IPS DF 6.9 (cell line): Measurements from ENCODE around the gene EPAS1.
A peak's percentile ranks its signal among the peaks of the same experiment; 100 is the strongest.

ENCODE experiments used
- DNase-seq: peaks from one replicate; pipeline ENCODE4 v3.0.0-alpha.2; 2013; ENCODE audit warnings: low read depth, low spot score
- H3K27ac ChIP-seq: one replicate; pipeline ENCODE4 v1.5.1; 2013; ENCODE audit warnings: low read length, control low read depth
- H3K27me3 ChIP-seq: 2 replicates; pipeline ENCODE4 v1.6.1; 2013; ENCODE audit warnings: mild to moderate bottlenecking, low read length; ENCODE audit not compliant: control insufficient read depth, insufficient read depth
- H3K36me3 ChIP-seq: 2 replicates; pipeline ENCODE4 v1.6.1; 2013; ENCODE audit warnings: low read length; ENCODE audit not compliant: control insufficient read depth, insufficient read depth
- H3K4me1 ChIP-seq: 2 replicates; pipeline ENCODE4 v1.6.1; 2013; ENCODE audit warnings: low read length; ENCODE audit not compliant: control insufficient read depth, insufficient read depth
- H3K4me3 ChIP-seq: 2 replicates; pipeline ENCODE4 v1.5.1; 2013; ENCODE audit warnings: mild to moderate bottlenecking, low read length
- H3K9me3 ChIP-seq: 2 replicates; pipeline ENCODE4 v1.6.1; 2013; ENCODE audit warnings: low read length, inconsistent platforms; ENCODE audit not compliant: control insufficient read depth, insufficient read depth
- WGBS: extraction: QIAGEN DNeasy Blood & Tissue Kit; methylation state at CpG from one replicate; pipeline ENCODE4 v1.1.7; 2013; ENCODE audit warnings: mixed read lengths, missing lambda C conversion rate; ENCODE audit not compliant: insufficient read length, insufficient coverage; 5-methylcytosine and 5-hydroxymethylcytosine counted together

EPAS1 gene

DNA sequence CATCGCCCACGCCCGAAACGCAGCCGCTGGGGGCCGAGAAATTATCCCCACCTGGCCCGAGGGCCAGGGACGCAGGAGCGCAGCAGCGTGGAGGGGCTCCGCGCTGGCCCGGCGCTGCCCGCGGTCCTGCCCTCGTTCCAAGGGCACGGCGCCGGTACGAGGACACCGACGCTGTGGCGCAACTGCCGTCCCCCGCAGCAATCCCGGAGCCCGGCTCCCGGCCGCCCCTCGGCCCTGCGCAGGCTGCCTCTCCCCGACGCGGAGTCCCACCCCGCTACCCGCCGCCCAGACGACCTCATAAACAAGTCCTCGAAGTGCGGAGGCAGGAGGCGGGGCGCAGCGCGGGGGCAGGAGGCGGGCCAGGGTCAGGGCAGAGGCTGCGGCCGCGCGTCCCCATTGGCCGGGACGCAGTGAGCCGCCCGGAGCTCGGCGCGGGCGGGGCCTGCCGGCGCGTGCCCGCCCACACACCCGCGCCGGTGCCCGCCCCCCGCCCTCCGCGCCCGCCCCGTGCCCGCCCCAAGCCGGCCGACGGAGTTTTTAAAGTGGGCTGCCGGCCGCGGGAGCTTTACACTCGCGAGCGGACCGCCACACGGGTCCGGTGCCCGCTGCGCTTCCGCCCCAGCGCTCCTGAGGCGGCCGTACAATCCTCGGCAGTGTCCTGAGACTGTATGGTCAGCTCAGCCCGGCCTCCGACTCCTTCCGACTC is at the start of gene EPAS1:
Gene EPAS1 (plus strand): TSS at position 568 of the 706 bp plus-strand sequence. CDS start 505 bp downstream, outside the sequence.
- Histone ChIP-seq H3K36me3 (no peaks in the 10 kb centered on the region), H3K27ac (no peak within 1 kb of the TSS), H3K27me3 (peaks cover 43% of the 10 kb centered on the region), H3K9me3 (no peaks in the 10 kb centered on the region), H3K4me1 (peaks cover 3% of the 10 kb centered on the region), H3K4me3 (peak within 1 kb of the TSS; percentile 61; the same call in 1 of the 2 replicates)
- WGBS, result no CpG with 5 or more reads among the region's 94 CpGs
- no peak for DNase-seq

DNA sequence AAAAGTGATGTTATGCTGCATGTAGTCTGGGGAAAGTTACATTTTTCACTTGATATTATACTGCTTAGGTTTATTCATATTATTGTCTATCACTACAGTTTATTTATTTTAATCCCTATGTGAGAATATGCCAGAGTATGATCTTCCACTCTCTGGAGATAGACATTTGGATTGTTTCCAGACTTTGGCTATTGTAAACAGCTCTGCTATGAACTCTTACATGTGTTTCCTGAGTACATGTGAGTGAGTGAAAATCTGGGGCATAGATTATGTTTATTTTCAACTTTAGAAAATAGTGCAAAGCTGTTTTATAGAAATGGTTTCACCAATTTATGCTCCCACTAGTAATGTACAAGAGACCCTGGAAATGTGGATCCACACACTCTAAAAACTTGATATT is 49.0 kb upstream of the EPAS1 start:
- no peak for DNase-seq
- Histone ChIP-seq H3K4me3 (no peak overlapping the region), H3K27ac (no peak overlapping the region), H3K4me1 (no peaks in the 10 kb centered on the region), H3K9me3 (no peaks in the 10 kb centered on the region), H3K27me3 (no peaks in the 10 kb centered on the region), H3K36me3 (no peaks in the 10 kb centered on the region)

DNA sequence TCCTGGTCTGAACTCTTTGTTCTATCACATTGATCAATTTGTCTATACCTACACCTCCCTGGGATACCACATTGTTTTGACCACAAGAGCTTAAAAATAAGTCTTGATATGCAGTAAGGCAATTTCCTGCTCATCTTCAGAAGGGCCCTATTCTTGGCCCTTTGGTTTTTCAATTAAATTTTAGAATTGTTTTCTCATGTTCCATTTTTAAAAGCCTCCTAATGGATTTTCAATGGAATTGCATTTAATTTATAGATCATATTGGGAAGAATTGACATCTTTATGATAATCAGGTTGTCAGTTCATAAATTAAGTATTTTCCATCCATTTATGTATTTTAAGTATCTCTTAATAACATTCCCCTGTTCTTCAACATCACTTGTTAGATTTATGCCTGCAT is 47.6 kb upstream of the EPAS1 start:
- no peak for DNase-seq
- no peaks in the 10 kb centered on the region for H3K27me3 ChIP-seq
- H3K9me3 ChIP-seq, result no peaks in the 10 kb centered on the region

DNA sequence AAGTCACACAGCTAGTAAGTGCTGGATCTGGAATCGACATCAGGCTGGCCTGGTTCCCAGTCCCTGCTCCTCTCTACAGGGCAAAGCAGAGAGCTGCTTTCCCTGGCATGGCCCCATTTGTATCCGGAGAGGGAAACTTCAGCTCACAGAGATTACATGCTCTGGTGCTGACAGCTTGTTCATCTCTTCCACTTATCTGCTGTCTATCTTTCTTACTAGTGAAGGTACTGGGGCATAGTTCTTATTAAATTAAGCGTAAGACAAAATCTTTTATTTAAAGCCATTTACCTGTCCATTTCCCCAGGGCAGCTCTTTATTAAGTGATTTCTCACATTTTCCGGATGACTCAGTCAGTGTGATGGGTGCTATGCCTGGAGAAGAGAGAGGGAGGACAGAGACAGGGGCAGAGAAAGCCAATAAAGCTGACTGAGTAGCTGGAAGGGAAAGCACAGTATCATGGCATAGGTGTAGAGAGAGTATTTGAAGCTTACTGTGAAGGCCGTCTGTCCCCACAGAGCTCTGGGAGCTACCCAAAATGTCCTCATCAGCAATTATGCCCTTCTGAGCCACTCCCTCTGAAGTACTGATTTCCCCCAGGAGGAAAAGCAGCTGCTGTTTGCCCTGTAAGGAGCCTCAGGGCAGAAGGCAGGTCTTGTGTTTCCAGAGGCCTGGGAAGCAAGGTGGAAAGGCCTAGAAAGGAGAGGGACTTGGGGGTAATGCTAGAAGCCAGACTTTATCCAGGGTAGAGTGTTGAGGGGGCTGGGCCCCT is 44.1 kb upstream of the EPAS1 start:
- no CpG with 5 or more reads among the region's 5 CpGs for WGBS

More for the DNA sequence above, 47.6 kb upstream of the EPAS1 start:
- Histone ChIP-seq H3K36me3 (no peaks in the 10 kb centered on the region), H3K4me3 (no peak overlapping the region), H3K27ac (no peak overlapping the region), H3K4me1 (no peaks in the 10 kb centered on the region)

DNA sequence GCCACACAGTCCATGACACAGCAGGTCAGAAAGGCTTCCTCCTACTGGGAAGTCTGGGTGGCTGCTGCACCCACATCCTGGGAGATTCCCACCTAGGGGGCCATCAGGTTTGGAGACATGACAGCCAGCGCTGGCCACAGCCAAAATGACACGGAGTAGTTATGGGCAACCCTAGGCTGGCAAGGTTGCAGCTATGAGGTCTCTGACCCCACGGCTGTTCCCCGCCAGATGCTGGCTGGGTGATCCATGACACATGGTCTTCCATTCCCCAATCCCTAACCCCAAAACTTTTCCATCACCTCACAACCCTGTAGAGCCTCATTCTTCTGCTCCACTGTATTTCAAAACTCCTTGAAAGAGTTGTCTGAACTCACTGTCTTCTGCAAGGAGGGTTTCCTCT is 42.7 kb upstream of the EPAS1 start:
- Histone ChIP-seq H3K4me3 (no peak overlapping the region), H3K36me3 (no peaks in the 10 kb centered on the region), H3K27ac (no peak overlapping the region), H3K27me3 (no peaks in the 10 kb centered on the region), H3K4me1 (no peaks in the 10 kb centered on the region), H3K9me3 (no peaks in the 10 kb centered on the region)
- no CpG with 5 or more reads among the region's 4 CpGs for WGBS
- DNase-seq, result no peak

More for the DNA sequence above, 44.1 kb upstream of the EPAS1 start:
- H3K27me3 ChIP-seq, result no peaks in the 10 kb centered on the region
- no peaks in the 10 kb centered on the region for H3K4me1 ChIP-seq
- H3K9me3 ChIP-seq, result no peaks in the 10 kb centered on the region
- H3K27ac ChIP-seq, result no peak overlapping the region
- no peak for DNase-seq
- H3K4me3 ChIP-seq, result no peak overlapping the region
- H3K36me3 ChIP-seq, result no peaks in the 10 kb centered on the region

DNA sequence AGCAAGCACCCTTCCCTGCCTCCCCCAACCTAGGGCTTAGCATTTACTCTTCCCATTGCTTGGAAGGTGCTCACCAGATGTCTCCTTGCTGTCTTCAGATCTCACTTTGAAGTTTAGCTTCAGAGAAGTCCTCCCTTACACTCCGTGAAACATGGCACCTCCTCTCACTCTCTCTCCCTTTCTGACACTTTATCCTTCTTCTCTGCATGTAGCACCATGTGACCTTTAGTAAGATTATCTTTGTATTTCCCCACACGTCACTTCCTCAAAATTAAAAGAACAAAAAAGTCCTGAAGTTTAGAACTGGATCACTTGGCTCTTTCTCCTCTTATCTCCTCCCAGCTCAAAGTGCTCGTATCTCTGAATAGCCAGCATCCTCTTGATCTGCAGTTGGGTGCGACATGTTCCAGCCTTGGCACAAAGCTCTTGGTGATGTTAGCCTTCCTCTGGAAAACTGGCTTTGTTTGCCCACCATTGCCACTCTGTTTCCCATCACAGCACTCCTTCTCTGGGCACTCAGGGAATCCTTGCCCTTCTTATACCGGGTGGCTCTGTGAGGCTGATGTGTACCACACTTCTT is 40.6 kb upstream of the EPAS1 start:
- H3K4me3 ChIP-seq, result no peak overlapping the region
- no peak overlapping the region for H3K27ac ChIP-seq
- DNase-seq, result no peak
- no peaks in the 10 kb centered on the region for H3K27me3 ChIP-seq
- no peaks in the 10 kb centered on the region for H3K9me3 ChIP-seq
- no peaks in the 10 kb centered on the region for H3K4me1 ChIP-seq
- WGBS, result no CpG with 5 or more reads among the region's 5 CpGs
- no peaks in the 10 kb centered on the region for H3K36me3 ChIP-seq

DNA sequence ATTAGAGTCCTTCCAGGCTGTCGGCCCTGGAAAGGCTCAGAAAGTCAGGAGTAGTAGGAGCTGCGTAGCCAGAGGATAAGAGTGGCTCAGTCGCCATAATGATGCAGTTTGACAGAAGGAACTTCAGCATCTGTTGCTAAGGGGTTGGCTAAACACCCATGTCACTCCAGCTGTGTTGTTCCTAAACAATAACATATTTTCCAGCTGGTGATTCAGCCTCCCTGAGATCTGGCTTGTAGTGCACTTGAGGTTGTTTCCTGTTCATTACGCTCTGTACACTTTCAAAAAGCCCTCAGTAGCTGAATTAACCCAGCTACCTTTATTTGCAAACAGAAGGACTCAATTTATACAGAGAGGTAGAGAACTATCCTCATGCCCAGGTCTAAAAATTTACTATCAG is 39.7 kb upstream of the EPAS1 start:
- Histone ChIP-seq H3K4me1 (no peaks in the 10 kb centered on the region), H3K27ac (no peak overlapping the region), H3K9me3 (no peaks in the 10 kb centered on the region), H3K27me3 (no peaks in the 10 kb centered on the region), H3K36me3 (no peaks in the 10 kb centered on the region), H3K4me3 (no peak overlapping the region)
- no CpG with 5 or more reads among the region's 4 CpGs for WGBS
- no peak for DNase-seq

DNA sequence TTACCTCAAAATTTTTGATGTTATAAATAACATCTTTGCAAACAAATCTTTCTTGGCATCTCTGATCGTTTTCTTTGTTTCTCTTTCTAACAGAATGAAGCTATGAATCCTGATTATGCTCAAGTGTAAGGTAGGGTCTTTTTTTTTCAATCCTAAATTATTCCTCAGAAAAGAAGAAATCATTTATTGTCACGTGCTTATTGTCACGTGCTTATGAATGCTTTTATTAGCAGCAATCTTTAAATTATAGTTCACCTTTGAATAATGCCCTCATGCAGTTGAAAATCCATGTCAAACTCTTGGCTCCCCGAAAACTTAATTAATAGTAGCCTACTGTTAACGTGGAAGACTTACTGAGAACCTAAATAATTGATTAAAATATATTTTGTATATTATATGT is 39.2 kb upstream of the EPAS1 start:
- no peak overlapping the region for H3K4me3 ChIP-seq

DNA sequence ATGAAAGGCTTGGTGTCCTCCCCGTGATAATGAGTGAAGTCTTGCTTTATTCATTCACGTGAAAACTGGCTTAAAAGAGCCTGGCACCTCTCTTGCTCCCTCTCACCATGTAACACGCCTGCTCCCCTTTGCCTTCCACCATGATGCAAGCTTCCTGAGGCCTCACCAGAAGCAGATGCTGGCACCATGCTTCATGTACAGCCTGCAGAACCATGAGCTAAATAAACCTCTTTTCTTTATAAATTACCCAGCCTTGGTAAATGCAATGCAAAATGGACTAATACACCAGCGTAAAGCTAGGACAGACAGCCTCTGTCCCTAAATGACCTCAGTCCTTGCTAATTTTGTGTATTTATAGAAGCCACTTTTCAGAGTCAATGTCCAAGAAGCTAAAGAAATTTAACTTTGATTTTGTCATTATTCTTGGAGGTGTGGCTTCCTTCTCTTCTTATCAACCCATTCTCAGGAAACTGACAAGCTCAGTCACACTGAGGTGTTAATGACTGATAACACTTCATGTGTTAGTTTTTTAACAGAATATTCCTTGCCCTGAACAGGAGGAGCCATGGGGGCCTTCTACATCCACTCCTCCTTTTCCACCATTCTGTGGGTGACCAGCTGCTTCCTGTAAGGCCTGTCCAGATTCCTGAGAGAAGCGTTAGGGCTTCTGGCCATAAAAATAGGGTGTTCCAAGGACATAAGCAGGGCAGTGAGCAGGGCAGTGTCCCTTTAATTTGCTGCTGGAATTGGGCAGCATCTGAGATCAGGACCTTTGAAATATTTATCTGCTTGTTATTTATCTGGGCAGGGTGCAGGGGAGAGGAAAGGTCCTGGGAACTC is 38.0 kb upstream of the EPAS1 start:
- no peak overlapping the region for H3K4me3 ChIP-seq
- H3K4me1 ChIP-seq, result no peaks in the 10 kb centered on the region
- no peaks in the 10 kb centered on the region for H3K9me3 ChIP-seq
- H3K36me3 ChIP-seq, result no peaks in the 10 kb centered on the region
- H3K27me3 ChIP-seq, result no peaks in the 10 kb centered on the region
- H3K27ac ChIP-seq, result no peak overlapping the region
- no peak for DNase-seq
- no CpG with 5 or more reads among the region's 5 CpGs for WGBS

More for the DNA sequence above, 39.2 kb upstream of the EPAS1 start:
- no peaks in the 10 kb centered on the region for H3K27me3 ChIP-seq
- H3K27ac ChIP-seq, result no peak overlapping the region
- no CpG with 5 or more reads among the region's 5 CpGs for WGBS
- no peak for DNase-seq
- H3K9me3 ChIP-seq, result no peaks in the 10 kb centered on the region
- no peaks in the 10 kb centered on the region for H3K4me1 ChIP-seq
- no peaks in the 10 kb centered on the region for H3K36me3 ChIP-seq

DNA sequence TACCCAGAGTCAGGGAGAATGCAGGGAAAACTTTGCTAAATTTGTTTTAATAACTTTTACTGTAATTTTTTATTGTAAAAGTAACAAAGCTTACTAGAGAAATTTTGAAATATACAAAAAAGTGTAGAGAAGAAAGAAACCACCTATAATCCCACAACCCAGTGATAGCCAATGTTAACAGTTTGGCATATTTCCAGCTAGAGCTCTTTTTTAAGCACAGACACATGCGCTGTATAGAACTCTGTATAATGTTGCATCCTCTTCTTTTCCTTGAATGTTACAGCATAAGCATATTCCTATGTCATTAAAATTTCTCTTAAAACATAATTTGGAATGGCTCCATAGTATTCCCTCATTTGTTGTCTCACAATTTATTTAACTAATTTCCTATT is 37.4 kb upstream of the EPAS1 start:
- Histone ChIP-seq H3K4me3 (no peak overlapping the region), H3K9me3 (no peaks in the 10 kb centered on the region), H3K27ac (no peak overlapping the region), H3K36me3 (no peaks in the 10 kb centered on the region), H3K27me3 (no peaks in the 10 kb centered on the region), H3K4me1 (no peaks in the 10 kb centered on the region)
- DNase-seq, result no peak
- WGBS, result no CpG with 5 or more reads among the region's 1 CpG
